ENCODE data around the gene RAB14.

DNA sequence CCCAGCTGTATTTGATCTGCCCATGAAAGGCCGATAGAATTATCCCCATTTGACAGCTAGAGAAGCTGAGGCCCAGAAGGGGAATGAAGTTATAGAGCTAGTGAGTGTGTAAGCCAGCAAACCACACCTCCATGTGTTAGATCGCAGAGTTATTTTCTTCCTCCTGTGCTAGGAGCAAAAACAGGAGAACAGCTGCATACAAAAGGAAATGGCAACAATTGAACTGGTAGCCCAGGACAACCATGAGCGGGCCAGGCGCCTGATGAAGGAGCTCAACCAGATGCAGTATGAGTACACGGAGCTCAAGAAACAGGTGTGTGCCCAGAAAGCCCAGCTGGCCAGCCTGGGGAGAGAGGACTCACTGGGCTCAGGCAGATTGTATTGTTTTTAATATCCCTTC is 30.4 kb downstream of the RAB14 start:
- no peak for TF ChIP-seq ZNF138 (CRISPR knock-in tag; conservative IDR thresholded peaks at IDR 0.05)
- TF ChIP-seq, protein P1, sequence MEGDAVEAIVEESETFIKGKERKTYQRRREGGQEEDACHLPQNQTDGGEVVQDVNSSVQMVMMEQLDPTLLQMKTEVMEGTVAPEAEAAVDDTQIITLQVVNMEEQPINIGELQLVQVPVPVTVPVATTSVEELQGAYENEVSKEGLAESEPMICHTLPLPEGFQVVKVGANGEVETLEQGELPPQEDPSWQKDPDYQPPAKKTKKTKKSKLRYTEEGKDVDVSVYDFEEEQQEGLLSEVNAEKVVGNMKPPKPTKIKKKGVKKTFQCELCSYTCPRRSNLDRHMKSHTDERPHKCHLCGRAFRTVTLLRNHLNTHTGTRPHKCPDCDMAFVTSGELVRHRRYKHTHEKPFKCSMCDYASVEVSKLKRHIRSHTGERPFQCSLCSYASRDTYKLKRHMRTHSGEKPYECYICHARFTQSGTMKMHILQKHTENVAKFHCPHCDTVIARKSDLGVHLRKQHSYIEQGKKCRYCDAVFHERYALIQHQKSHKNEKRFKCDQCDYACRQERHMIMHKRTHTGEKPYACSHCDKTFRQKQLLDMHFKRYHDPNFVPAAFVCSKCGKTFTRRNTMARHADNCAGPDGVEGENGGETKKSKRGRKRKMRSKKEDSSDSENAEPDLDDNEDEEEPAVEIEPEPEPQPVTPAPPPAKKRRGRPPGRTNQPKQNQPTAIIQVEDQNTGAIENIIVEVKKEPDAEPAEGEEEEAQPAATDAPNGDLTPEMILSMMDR (IDR thresholded peaks at IDR 0.05): no peak
- TF ChIP-seq ELF4 (CRISPR knock-in tag; IDR thresholded peaks at IDR 0.05; ENCODE audit: low read depth): no peak
- no peak for TF ChIP-seq GABPB1 (CRISPR knock-in tag; IDR thresholded peaks at IDR 0.05)
- TF ChIP-seq, protein P2, sequence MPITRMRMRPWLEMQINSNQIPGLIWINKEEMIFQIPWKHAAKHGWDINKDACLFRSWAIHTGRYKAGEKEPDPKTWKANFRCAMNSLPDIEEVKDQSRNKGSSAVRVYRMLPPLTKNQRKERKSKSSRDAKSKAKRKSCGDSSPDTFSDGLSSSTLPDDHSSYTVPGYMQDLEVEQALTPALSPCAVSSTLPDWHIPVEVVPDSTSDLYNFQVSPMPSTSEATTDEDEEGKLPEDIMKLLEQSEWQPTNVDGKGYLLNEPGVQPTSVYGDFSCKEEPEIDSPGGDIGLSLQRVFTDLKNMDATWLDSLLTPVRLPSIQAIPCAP (CRISPR knock-in tag; IDR thresholded peaks at IDR 0.05): no peak
- TF ChIP-seq, protein P3, sequence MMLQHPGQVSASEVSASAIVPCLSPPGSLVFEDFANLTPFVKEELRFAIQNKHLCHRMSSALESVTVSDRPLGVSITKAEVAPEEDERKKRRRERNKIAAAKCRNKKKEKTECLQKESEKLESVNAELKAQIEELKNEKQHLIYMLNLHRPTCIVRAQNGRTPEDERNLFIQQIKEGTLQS (CRISPR knock-in tag; conservative IDR thresholded peaks at IDR 0.05): no peak
